HFF-Myc (cell line): ENCODE measurements around the gene CENPX.
"Not testable (repeated sequence)": the region's sequence is repeated elsewhere in the genome, so short reads cannot be mapped to it uniquely, and the experiment has no call there.

Experiments used
- DNase-seq: peaks from one replicate; pipeline ENCODE4 v3.0.0-alpha.2; 2011; ENCODE audit warnings: low read depth; ENCODE audit errors: extremely low read depth
- H3K4me3 ChIP-seq: replicated peaks from 2 replicates; pipeline ENCODE4 v1.5.1; 2011; ENCODE audit warnings: low read depth, mild to moderate bottlenecking, control low read depth, low read length
- TF ChIP-seq, protein P1 (sequence below): IDR thresholded peaks from 2 replicates; pipeline ENCODE4 v1.5.1; 2012; ENCODE audit warnings: mild to moderate bottlenecking, low read depth, low read length, control low read depth; ENCODE audit errors: missing control alignments

Gene CENPX

DNA sequence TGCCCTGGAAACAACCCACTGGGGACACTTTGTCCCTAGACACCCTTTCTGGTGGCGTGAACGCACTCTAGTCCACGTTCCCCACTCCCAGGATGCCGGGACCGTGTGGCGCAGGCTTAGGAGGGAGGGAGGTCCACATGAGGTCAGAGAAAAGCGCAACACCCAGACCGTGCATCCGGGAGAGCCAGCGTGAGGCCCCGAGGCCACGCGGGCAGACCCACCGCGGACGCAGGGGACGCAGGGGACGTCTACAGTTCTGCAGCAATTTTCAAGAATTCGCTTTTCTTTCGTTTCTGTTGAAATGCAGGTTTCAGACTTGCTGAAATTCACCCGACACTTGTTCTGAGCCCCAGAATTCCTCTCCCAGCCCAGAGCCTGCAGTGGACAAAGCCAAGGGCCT lies 24.2 kb upstream of the CENPX start:
- DNase-seq = no peak
- no peak overlapping the region for H3K4me3 ChIP-seq
- TF ChIP-seq, protein P1, sequence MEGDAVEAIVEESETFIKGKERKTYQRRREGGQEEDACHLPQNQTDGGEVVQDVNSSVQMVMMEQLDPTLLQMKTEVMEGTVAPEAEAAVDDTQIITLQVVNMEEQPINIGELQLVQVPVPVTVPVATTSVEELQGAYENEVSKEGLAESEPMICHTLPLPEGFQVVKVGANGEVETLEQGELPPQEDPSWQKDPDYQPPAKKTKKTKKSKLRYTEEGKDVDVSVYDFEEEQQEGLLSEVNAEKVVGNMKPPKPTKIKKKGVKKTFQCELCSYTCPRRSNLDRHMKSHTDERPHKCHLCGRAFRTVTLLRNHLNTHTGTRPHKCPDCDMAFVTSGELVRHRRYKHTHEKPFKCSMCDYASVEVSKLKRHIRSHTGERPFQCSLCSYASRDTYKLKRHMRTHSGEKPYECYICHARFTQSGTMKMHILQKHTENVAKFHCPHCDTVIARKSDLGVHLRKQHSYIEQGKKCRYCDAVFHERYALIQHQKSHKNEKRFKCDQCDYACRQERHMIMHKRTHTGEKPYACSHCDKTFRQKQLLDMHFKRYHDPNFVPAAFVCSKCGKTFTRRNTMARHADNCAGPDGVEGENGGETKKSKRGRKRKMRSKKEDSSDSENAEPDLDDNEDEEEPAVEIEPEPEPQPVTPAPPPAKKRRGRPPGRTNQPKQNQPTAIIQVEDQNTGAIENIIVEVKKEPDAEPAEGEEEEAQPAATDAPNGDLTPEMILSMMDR = no peak

DNA sequence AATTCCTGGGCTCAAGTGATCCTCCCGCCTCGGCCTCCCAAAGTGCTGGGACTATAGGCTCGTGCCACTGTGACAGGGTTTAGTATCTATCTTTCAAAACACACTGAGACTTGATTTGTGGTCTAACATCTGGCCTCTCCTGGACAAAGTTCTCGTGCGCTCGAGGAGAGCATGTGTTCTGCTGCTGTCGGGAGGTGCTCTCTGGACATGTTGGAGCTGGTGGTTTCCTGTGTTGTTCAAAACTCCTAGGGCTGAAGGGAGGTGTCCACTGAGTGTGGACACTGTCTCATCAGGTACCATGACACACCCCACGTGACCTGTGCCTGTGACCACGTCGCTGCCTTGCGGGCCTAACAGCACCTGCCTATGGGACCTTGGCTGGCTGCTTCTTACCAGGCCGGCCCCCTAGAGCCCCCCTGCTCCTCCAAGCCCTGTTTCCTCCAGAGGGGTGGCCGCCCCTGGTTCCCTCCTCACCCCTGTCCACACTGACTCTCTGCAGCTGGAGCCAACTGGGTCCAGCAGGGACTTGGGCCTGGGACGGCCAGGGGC lies 23.3 kb upstream of the CENPX start:
- no peak for DNase-seq
- TF ChIP-seq, protein P1 = no peak
- H3K4me3 ChIP-seq = no peak overlapping the region

DNA sequence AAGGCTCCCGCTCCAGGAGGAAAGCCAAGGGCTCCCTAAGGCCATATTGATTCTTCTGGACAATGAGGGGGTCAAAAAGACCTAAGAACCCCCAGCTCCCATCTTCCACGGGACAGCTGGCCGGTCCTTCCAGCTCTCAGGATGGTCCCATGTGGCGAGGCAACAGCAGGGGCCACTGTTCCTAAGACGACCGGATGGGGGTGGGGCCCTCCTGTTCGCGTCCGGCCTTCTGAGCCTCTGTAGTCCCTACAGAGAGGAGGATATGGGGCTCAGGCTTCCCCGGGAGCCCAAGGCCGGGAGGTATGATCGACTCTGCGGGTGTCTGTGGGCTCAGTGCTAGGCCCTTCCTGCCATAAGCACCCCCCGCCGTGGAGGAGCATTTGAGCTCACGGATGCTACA lies 20.8 kb upstream of the CENPX start:
- no peak overlapping the region for H3K4me3 ChIP-seq
- TF ChIP-seq, protein P1 = no peak
- no peak for DNase-seq

DNA sequence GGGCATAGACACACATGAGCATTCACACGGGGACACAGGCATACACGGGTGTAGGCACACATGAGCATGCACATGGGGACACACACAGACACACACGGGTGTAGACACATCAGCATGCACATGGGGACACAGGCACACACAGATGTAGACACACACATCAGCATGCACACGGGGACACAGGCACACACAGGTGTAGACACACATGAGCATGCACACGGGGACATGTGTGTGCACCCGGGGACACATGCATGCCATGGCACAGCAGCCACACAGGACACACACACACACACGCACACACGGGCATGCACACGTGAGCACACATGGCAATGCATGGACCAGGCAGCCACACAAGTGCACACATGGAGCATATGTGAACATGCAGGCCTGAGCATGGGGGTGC lies 20.0 kb upstream of the CENPX start:
- TF ChIP-seq, protein P1 = no peak
- H3K4me3 ChIP-seq = no peak overlapping the region
- no peak for DNase-seq

DNA sequence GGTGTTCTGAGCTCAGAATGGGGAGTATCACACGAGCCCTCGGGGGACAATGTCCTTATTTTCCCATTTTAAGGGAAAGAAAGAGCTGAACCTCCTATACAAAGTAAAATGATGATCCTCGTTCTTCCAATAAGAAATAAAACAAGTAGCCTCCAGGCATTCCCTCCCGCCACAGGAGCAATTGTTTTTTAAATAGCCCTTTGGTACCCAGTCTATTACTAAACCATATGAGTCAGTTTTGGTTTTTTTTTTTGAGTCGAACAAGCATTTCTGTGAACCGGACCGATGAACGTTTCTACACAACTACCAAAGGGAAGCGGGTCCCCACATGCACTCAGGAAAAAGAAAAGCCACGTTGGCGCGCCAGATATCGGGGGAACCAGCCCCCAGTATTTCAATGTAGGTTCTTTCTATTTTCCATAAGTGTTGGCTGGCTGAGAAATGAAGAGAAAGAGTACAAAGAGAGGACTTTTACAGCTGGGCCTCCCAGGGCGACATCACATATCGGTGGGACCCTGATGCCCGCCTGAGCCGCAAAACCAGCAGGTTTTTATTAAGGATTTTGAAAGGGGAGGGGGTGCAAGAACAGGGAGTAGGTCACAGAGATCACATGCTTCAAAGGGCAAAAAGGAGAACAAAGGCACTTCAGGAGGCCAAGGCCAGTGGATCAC lies 18.6 kb upstream of the CENPX start:
- TF ChIP-seq, protein P1 = no peak
- no peak for DNase-seq

DNA sequence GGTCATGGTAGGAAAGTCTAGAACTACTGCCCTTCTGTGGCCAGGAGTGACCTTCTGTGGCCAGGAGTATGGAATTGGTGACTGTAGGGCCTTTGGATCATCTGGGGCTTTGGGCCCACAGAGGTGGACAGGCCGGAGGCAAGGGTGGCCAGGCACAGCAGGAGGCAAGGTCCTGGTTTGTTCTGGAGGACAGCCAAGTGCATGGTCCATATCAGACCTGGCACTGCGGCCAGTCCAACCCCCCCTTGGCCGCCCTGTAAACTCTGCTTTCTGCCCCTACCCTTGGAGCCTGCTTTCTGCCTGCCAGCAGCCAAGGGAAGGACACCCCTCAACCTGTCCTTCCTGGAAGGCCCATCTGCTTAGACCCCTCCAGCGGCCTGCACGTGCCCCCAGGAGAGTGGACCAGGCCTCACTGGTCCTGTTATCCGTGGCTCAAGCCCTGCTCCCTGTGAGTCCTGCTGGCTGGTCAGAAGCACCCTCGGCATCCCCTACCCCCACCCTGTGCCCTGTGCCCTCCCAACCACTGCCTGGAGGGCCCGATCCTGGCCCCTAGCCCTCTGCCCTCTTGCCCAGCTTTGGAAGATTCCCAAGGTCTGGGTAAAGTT lies 17.1 kb upstream of the CENPX start:
- DNase-seq = no peak
- TF ChIP-seq, protein P1 = no peak
- no peak overlapping the region for H3K4me3 ChIP-seq

More for the DNA sequence above, 18.6 kb upstream of the CENPX start:
- no peak overlapping the region for H3K4me3 ChIP-seq

DNA sequence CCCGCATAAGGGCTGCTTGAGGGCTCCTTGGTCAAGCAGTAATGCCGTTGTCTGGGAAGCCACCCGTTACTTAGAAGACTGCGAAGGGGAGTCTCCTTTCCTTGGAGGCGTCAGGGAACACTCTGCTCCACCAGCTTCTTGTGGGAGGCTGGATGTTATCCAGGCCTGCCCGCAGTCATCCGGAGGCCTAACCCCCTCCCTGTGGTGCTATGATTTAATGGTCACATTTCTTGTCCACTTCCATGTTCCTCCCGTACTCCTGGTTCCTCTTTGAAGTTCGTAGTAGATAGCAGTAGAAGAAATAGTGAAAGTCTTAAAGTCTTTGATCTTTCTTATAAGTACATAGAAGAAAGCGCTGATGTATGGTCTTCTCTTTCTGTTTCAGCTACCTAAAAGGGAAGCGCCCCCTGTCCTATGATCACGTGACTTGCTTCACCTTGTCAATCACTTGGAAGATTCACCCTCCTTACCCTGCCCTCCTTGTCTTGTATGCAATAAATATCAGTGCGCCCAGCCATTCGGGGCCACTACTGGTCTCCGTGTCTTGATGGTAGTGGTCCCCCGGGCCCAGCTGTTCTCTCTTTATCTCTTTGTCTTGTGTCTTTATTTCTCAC lies 16.2 kb upstream of the CENPX start:
- DNase-seq, H3K4me3 ChIP-seq: not testable (repeated sequence)
